ENCODE measurements around the gene ZNF385A. TPM values are rescaled to one million over a fixed set of nuclear protein-coding genes. Genes with fewer than 3 reads are reported as not detected.

ZNF385A gene
- total and polyA plus RNA-seq, 2 donors from 2014 or later: 10.2 to 16.6 TPM

DNA sequence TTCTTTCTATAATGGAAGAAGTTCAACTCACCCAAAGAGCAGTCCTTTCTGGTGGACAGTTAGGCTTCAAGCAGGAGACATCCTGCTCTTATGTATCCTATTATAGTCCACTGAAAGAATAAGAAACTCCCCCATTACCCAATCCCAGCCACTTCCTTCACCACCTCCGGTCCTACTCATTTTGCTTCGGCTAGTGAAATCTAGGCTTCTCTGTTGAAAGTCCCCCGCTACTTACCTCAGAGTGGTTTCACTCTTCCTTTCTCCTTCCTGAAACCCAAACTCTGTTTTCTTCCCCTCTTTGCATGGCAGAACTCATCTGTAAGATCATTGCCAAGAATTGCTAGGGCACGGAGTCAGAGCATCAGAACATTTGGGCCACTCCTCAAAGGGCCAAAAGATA, 20.1 kb downstream of the ZNF385A start, which contains the start of gene GPR84:
TSS of gene GPR84 (minus strand) at position 74 of the 400 bp plus-strand sequence. CDS start 635 bp downstream, outside the sequence.
- H3K4me1 ChIP-seq (ENCODE audit: control insufficient read depth in 2 of 3, insufficient read depth in 2 of 3, low read depth in 1 of 3, low read length in 3 of 3): peaks cover 2 to 13% (median 6%) of the 10 kb centered on the region in 3 donors
- no peaks in the 10 kb centered on the region for H3K27me3 ChIP-seq (ENCODE audit: control insufficient read depth, insufficient read depth, low read length)
- intact Hi-C loops (cut with DNase I): no loop called here
- H3K9ac ChIP-seq (ENCODE audit: low read length in 3 of 3): no peak within 1 kb of the TSS
- TF ChIP-seq, protein P1, sequence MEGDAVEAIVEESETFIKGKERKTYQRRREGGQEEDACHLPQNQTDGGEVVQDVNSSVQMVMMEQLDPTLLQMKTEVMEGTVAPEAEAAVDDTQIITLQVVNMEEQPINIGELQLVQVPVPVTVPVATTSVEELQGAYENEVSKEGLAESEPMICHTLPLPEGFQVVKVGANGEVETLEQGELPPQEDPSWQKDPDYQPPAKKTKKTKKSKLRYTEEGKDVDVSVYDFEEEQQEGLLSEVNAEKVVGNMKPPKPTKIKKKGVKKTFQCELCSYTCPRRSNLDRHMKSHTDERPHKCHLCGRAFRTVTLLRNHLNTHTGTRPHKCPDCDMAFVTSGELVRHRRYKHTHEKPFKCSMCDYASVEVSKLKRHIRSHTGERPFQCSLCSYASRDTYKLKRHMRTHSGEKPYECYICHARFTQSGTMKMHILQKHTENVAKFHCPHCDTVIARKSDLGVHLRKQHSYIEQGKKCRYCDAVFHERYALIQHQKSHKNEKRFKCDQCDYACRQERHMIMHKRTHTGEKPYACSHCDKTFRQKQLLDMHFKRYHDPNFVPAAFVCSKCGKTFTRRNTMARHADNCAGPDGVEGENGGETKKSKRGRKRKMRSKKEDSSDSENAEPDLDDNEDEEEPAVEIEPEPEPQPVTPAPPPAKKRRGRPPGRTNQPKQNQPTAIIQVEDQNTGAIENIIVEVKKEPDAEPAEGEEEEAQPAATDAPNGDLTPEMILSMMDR (IDR thresholded peaks at IDR 0.05; ENCODE audit: borderline replicate concordance, extremely low read depth, insufficient read depth): no peak
- no peak within 1 kb of the TSS for H3K27ac ChIP-seq (ENCODE audit: low read depth in 2 of 2, low read length in 2 of 2)
- no peaks in the 10 kb centered on the region for H3K9me3 ChIP-seq (ENCODE audit: control insufficient read depth in 2 of 3, insufficient read depth in 1 of 3, low read length in 3 of 3)
- H3K4me3 ChIP-seq (ENCODE audit: low read length in 3 of 3): no peak within 1 kb of the TSS
- FAIRE-seq (no peak), DNase-seq (no peak)
- H3K36me3 ChIP-seq (ENCODE audit: control insufficient read depth in 2 of 3, insufficient read depth in 3 of 3, low read length in 3 of 3): no peaks in the 10 kb centered on the region

DNA sequence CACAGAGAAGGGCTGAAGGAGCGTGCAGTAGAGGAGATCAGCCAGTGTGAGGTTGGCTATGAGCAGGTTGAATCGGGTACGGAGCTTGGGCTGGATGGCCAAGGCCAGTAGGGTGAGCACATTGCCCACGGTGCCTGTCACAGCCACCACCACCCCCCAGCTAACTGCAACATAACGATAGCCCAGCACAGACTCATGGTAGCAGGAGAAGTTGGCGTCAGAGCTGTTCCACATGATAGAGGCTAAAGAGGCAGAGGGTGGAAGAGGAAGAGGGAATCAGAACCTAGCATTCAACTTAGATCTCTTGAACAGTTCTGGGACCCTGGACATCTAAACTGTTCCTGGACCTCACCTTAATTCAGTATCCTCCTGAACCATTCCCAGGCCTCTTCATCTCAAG, 20.9 kb downstream of the ZNF385A start:
- H3K36me3 ChIP-seq (ENCODE audit: control insufficient read depth in 2 of 3, insufficient read depth in 3 of 3, low read length in 3 of 3): no peaks in the 10 kb centered on the region
- H3K9ac ChIP-seq (ENCODE audit: low read length in 3 of 3): no peak overlapping the region
- no peak for DNase-seq
- no peak overlapping the region for H3K4me3 ChIP-seq (ENCODE audit: low read length in 3 of 3)
- intact Hi-C loops (cut with DNase I): no loop called here
- H3K27ac ChIP-seq (ENCODE audit: low read depth in 2 of 2, low read length in 2 of 2): no peak overlapping the region
- H3K4me1 ChIP-seq (ENCODE audit: control insufficient read depth in 2 of 3, insufficient read depth in 2 of 3, low read depth in 1 of 3, low read length in 3 of 3): peaks cover 2 to 13% (median 3%) of the 10 kb centered on the region in 3 donors
- H3K9me3 ChIP-seq (ENCODE audit: control insufficient read depth in 2 of 3, insufficient read depth in 1 of 3, low read length in 3 of 3): no peaks in the 10 kb centered on the region
- TF ChIP-seq, protein P1 (IDR thresholded peaks at IDR 0.05; ENCODE audit: borderline replicate concordance, extremely low read depth, insufficient read depth): no peak
- no peaks in the 10 kb centered on the region for H3K27me3 ChIP-seq (ENCODE audit: control insufficient read depth, insufficient read depth, low read length)
- FAIRE-seq: no peak

DNA sequence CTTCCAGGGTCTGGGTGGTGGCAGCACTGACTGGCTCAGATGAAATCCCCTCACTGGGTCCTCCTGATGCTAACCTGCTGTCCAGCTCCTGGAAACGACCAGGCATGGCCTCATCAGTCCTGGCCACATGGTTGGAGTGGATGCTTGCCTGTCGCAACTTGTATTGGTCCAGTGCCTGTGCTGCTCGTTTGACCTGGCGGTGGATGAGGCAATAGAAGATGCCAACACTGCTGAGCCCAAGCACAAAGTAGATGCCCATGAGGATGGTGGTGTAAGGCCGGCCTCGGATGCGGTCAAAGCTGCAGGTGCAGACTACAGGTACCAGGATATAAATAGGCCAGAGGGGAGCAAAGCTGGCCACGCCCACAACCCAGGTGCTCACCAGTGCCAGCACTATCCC, 21.5 kb downstream of the ZNF385A start:
- Histone ChIP-seq H3K4me3 (ENCODE audit: low read length in 3 of 3) (no peak overlapping the region), H3K4me1 (ENCODE audit: control insufficient read depth in 2 of 3, insufficient read depth in 2 of 3, low read depth in 1 of 3, low read length in 3 of 3) (peaks cover 2 to 15% (median 9%) of the 10 kb centered on the region in 3 donors), H3K27me3 (ENCODE audit: control insufficient read depth, insufficient read depth, low read length) (no peaks in the 10 kb centered on the region), H3K9ac (ENCODE audit: low read length in 3 of 3) (no peak overlapping the region), H3K27ac (ENCODE audit: low read depth in 2 of 2, low read length in 2 of 2) (no peak overlapping the region), H3K36me3 (ENCODE audit: control insufficient read depth in 2 of 3, insufficient read depth in 3 of 3, low read length in 3 of 3) (no peaks in the 10 kb centered on the region), H3K9me3 (ENCODE audit: control insufficient read depth in 2 of 3, insufficient read depth in 1 of 3, low read length in 3 of 3) (no peaks in the 10 kb centered on the region)
- FAIRE-seq (no peak), DNase-seq (no peak)
- intact Hi-C loops (cut with DNase I): no loop called here
- TF ChIP-seq, protein P1 (IDR thresholded peaks at IDR 0.05; ENCODE audit: borderline replicate concordance, extremely low read depth, insufficient read depth): no peak
